Stimulated activated naive B cell treated with anti-CD40 and anti-IgM and Interleukin-4, amounts not matched to agents 10 μg/mL and 1 μg/mL and 100 μg/mL, for 72 hours (primary cell): ENCODE results near the gene KDM4D.

Experiments used
- ATAC-seq, 2 donors: fragments of 150-1000 bp; cut with Tn5 transposase; replicated peaks; 2 replicates each; pipeline ENCODE4 v1.10.0; 2021; ENCODE audit warnings: moderate library complexity in 1 of 2
- DNase-seq: peaks from one replicate; pipeline ENCODE4 v3.0.0; 2021
- H3K27ac Mint-ChIP-seq: one replicate; pipeline ENCODE4 v1.8.0; 2022; ENCODE audit warnings: mild to moderate bottlenecking, mixed read lengths
- H3K27me3 Mint-ChIP-seq, 2 donors: one replicate each; pipeline ENCODE4 v1.8.0; 2022; ENCODE audit warnings: mixed read lengths in 2 of 2
- H3K36me3 Mint-ChIP-seq, 2 donors: one replicate each; pipeline ENCODE4 v1.8.0; 2022; ENCODE audit warnings: mixed read lengths in 2 of 2, mild to moderate bottlenecking in 1 of 2
- H3K4me1 Mint-ChIP-seq, 2 donors: one replicate each; pipeline ENCODE4 v1.8.0; 2022; ENCODE audit warnings: mixed read lengths in 2 of 2, mild to moderate bottlenecking in 1 of 2
- H3K4me3 Mint-ChIP-seq, 2 donors: one replicate each; pipeline ENCODE4 v1.8.0; 2022; ENCODE audit warnings: mild to moderate bottlenecking in 2 of 2, mixed read lengths in 2 of 2, moderate library complexity in 1 of 2
- H3K9me3 Mint-ChIP-seq, 2 donors: one replicate each; pipeline ENCODE4 v1.8.0; 2022; ENCODE audit warnings: mixed read lengths in 2 of 2, mild to moderate bottlenecking in 1 of 2

KDM4D gene

GRCh38 chr11:94938095-94939055 lies 35.1 kb upstream of the KDM4D start:
- ATAC-seq (no peak), DNase-seq (no peak)
- Mint-ChIP-seq H3K4me1 (peaks cover 0 to 10% of the 10 kb centered on the region in 2 donors), H3K36me3 (no peaks in the 10 kb centered on the region), H3K4me3 (no peak overlapping the region), H3K27me3 (peaks cover 0 to 2% of the 10 kb centered on the region in 2 donors), H3K9me3 (peaks cover under 1 to 2% of the 10 kb centered on the region in 2 donors), H3K27ac (no peak overlapping the region)

DNA sequence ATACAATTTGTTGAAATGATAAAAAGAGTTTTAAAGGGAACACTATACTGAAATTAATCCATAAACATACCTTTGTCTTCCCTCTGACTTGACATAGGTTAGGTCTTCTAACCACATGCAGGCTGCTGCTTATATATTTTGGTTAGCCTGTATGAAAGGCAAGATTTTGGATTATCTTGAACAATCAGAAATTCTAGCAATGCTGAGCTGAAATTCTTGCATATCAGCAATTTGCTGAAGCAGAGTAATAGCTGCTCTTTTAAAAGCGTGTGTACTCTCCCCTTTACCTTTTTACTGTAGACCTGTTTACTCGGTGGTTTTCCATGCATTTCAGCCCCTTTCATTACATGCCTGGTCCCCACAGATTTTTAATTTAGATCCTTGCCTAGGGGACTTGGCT lies 34.2 kb upstream of the KDM4D start:
- H3K27ac Mint-ChIP-seq = no peak overlapping the region
- peaks cover 5% of the 10 kb centered on the region in 2 donors for H3K27me3 Mint-ChIP-seq
- peaks cover 2 to 4% of the 10 kb centered on the region in 2 donors for H3K9me3 Mint-ChIP-seq
- ATAC-seq (no peak), DNase-seq (no peak)
- H3K36me3 Mint-ChIP-seq = no peaks in the 10 kb centered on the region
- no peak overlapping the region for H3K4me3 Mint-ChIP-seq
- peaks cover 0 to 2% of the 10 kb centered on the region in 2 donors for H3K4me1 Mint-ChIP-seq

DNA sequence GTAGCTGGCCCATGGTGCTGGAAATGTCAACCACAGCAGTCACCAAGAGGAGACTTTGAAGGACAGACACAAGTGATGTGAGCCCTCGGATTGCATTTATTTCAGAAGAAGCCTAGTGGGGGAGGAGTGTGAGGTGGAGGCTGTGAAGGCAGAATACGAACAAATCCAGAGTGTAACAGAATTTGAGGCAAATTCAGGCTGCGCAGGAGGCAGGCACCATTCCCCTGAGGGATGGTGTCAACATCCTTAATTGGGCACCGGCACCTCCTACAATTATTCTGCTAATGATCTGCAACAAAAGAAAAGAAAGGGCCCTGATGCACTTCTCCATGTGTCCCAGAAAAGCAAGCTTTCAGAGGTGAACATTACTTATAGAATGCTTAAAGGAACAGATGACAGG lies 32.4 kb upstream of the KDM4D start:
- Mint-ChIP-seq H3K27ac (no peak overlapping the region), H3K4me1 (no peaks in the 10 kb centered on the region), H3K36me3 (no peaks in the 10 kb centered on the region), H3K9me3 (peaks cover 2 to 4% of the 10 kb centered on the region in 2 donors), H3K4me3 (no peak overlapping the region), H3K27me3 (peaks cover 5% of the 10 kb centered on the region in 2 donors)
- DNase-seq (no peak), ATAC-seq (no peak)

DNA sequence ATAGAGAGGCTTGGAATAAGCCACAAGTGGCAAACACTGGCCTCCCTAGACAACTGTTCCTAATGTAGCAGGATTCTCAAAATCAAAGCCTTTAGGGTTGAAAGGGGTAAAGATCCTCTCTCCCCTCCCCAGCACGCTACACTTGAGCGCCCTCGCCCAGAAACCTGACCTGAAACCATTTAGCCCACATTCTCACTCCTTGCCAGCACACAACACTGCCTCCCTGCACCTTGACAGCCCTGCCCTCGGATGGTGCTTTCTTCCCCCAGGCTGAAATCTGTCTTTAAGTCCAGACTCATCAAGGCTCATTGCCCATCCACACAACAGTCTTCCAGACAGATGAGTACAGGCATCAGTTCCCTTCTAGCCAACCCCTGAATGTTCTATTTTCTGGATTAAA lies 26.7 kb upstream of the KDM4D start:
- peaks cover 2 to 4% of the 10 kb centered on the region in 2 donors for H3K9me3 Mint-ChIP-seq
- ATAC-seq = no peak
- H3K4me1 Mint-ChIP-seq = peaks cover 10 to 16% of the 10 kb centered on the region in 2 donors
- no peak overlapping the region for H3K4me3 Mint-ChIP-seq
- DNase-seq = no peak
- peaks cover 5 to 8% of the 10 kb centered on the region in 2 donors for H3K27me3 Mint-ChIP-seq
- no peak overlapping the region for H3K27ac Mint-ChIP-seq
- H3K36me3 Mint-ChIP-seq = no peaks in the 10 kb centered on the region

DNA sequence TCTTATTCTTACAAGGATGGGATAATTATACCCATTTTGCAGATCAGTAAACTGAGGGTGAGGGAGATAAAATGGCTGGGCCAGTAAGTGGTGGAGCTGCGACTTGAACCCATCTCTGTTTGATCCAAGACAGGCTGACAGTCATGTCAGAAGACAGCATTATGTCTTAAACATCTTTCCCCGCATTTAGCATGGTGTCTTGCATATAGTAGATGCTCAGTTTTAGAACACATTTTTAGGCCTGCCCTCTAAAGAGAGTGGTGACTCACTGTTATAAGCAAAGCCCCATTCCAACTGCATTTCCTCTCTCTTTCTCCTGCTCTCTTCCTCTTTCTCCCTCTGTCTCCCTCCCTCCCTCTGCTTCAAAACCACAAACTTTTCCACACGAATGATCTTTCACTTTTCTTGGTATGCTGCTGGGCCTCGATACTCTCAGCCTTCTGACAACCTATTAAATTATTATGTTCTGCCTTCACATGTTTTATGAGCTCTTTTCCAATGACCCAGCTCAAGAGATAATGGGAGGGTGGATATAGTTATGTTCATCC lies 25.4 kb upstream of the KDM4D start:
- Mint-ChIP-seq H3K36me3 (no peaks in the 10 kb centered on the region), H3K27me3 (peaks cover 5 to 8% of the 10 kb centered on the region in 2 donors), H3K4me3 (no peak overlapping the region), H3K9me3 (peaks cover 2 to 4% of the 10 kb centered on the region in 2 donors), H3K4me1 (peaks cover 10 to 16% of the 10 kb centered on the region in 2 donors), H3K27ac (no peak overlapping the region)
- no peak for ATAC-seq
- no peak for DNase-seq

- DNase-seq (no peak), ATAC-seq (no peak)
- Mint-ChIP-seq H3K27ac (no peak overlapping the region), H3K4me1 (no peaks in the 10 kb centered on the region), H3K9me3 (no peaks in the 10 kb centered on the region), H3K36me3 (peaks cover 1 to 3% of the 10 kb centered on the region in 2 donors), H3K27me3 (peaks cover 0 to 4% of the 10 kb centered on the region in 2 donors), H3K4me3 (no peak overlapping the region)
These were observed 18.8 kb upstream of the KDM4D start for GRCh38 chr11:94954753-94955152.

- no peaks in the 10 kb centered on the region for H3K27me3 Mint-ChIP-seq
- no peaks in the 10 kb centered on the region for H3K4me1 Mint-ChIP-seq
- no peaks in the 10 kb centered on the region for H3K9me3 Mint-ChIP-seq
- no peak overlapping the region for H3K4me3 Mint-ChIP-seq
- DNase-seq (no peak), ATAC-seq (no peak)
- peaks cover 5 to 14% of the 10 kb centered on the region in 2 donors for H3K36me3 Mint-ChIP-seq
- H3K27ac Mint-ChIP-seq = no peak overlapping the region
These were observed 16.5 kb upstream of the KDM4D start for GRCh38 chr11:94956963-94957362.

DNA sequence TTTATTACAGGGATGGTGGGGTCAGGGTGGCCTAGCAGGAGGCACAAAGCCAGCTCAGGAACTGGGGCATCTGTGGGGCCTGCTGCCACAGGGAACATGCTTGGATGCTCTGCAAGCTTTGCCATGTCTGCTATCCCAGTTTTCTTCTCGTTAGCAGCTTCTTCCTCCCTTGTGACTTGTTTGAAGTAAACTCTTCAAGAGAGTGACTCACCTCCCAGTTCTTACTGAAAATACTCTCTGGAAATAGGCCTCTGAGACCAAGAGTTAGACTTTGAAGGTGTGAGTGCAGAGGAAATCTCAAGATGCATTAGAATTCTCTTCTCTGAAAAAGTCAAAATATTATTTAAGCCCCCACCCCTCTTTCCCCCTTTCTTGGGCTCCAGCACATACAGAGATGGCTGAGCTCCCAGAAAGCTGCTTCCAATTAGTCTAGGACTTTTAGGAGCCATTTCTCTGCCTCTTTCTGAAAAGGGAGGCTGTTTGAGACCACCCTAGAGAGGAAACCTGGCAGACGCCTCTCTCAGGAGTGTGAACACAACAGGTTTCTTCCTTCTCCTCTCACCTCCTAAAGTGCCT lies 15.3 kb upstream of the KDM4D start:
- no peaks in the 10 kb centered on the region for H3K9me3 Mint-ChIP-seq
- no peak for DNase-seq
- H3K27me3 Mint-ChIP-seq = no peaks in the 10 kb centered on the region
- ATAC-seq = no peak
- H3K27ac Mint-ChIP-seq = no peak overlapping the region
- no peaks in the 10 kb centered on the region for H3K4me1 Mint-ChIP-seq
- H3K4me3 Mint-ChIP-seq = no peak overlapping the region
- H3K36me3 Mint-ChIP-seq = peaks cover 6 to 15% of the 10 kb centered on the region in 2 donors

GRCh38 chr11:94959179-94959578 lies 14.3 kb upstream of the KDM4D start:
- no peak for DNase-seq
- H3K9me3 Mint-ChIP-seq = no peaks in the 10 kb centered on the region
- no peaks in the 10 kb centered on the region for H3K27me3 Mint-ChIP-seq
- ATAC-seq = no peak
- no peaks in the 10 kb centered on the region for H3K4me1 Mint-ChIP-seq
- H3K4me3 Mint-ChIP-seq = no peak overlapping the region
- peaks cover 8 to 19% of the 10 kb centered on the region in 2 donors for H3K36me3 Mint-ChIP-seq
- H3K27ac Mint-ChIP-seq = peak overlapping the region; percentile 69

- DNase-seq (no peak), ATAC-seq (no peak)
- H3K4me1 Mint-ChIP-seq = peaks cover 0 to 3% of the 10 kb centered on the region in 2 donors
- no peak overlapping the region for H3K27ac Mint-ChIP-seq
- H3K4me3 Mint-ChIP-seq = no peak overlapping the region
- no peaks in the 10 kb centered on the region for H3K9me3 Mint-ChIP-seq
- peaks cover 12 to 30% of the 10 kb centered on the region in 2 donors for H3K36me3 Mint-ChIP-seq
- no peaks in the 10 kb centered on the region for H3K27me3 Mint-ChIP-seq
These were observed 13.0 kb upstream of the KDM4D start for GRCh38 chr11:94960488-94960887.

DNA sequence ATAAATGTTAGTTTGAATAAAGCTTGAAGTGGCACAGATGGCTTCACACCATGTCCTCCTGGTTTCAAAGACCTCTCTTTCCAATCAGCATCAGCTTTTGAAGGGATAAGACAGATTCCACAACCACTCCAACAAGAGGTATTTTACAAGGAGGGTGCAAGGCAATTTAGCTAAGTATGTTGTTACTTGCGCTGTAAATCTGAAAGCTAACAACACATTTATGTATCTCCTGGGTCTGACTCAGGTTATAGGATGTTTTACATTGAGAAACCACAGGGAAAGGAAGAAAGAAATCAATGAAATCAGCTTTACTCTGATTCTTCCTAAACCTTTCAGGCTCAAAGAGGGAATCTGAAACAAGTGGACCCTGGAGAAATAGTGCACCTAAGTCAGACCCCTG lies 12.3 kb upstream of the KDM4D start:
- Mint-ChIP-seq H3K27me3 (no peaks in the 10 kb centered on the region), H3K4me3 (no peak overlapping the region), H3K4me1 (peaks cover 0 to 5% of the 10 kb centered on the region in 2 donors), H3K9me3 (no peaks in the 10 kb centered on the region), H3K36me3 (peaks cover 14 to 38% of the 10 kb centered on the region in 2 donors), H3K27ac (no peak overlapping the region)
- DNase-seq (no peak), ATAC-seq (no peak)

GRCh38 chr11:94964934-94965333 lies 8.6 kb upstream of the KDM4D start:
- peak in 1 of 2 donors; percentile 33 for ATAC-seq

GRCh38 chr11:94968334-94968958 lies 5.1 kb upstream of the KDM4D start:
- no peak overlapping the region for H3K27ac Mint-ChIP-seq
- DNase-seq = no peak
- H3K4me3 Mint-ChIP-seq = no peak overlapping the region
- ATAC-seq = no peak
- peaks cover 29 to 49% of the 10 kb centered on the region in 2 donors for H3K36me3 Mint-ChIP-seq
- H3K4me1 Mint-ChIP-seq = peaks cover 12 to 16% of the 10 kb centered on the region in 2 donors
- no peaks in the 10 kb centered on the region for H3K27me3 Mint-ChIP-seq
- H3K9me3 Mint-ChIP-seq = no peaks in the 10 kb centered on the region

More at GRCh38 chr11:94964934-94965333, 8.6 kb upstream of the KDM4D start:
- Mint-ChIP-seq H3K36me3 (peaks cover 30 to 53% of the 10 kb centered on the region in 2 donors), H3K9me3 (no peaks in the 10 kb centered on the region), H3K4me3 (no peak overlapping the region), H3K27ac (no peak overlapping the region), H3K4me1 (peaks cover 6 to 9% of the 10 kb centered on the region in 2 donors), H3K27me3 (no peaks in the 10 kb centered on the region)
- DNase-seq = no peak

- H3K4me1 Mint-ChIP-seq = peaks cover 7 to 24% of the 10 kb centered on the region in 2 donors
- H3K36me3 Mint-ChIP-seq = peaks cover 26 to 30% of the 10 kb centered on the region in 2 donors
- H3K4me3 Mint-ChIP-seq = peak overlapping the region; percentile 91 to 94
- no peaks in the 10 kb centered on the region for H3K27me3 Mint-ChIP-seq
- DNase-seq = no peak
- ATAC-seq = no peak
- no peaks in the 10 kb centered on the region for H3K9me3 Mint-ChIP-seq
- H3K27ac Mint-ChIP-seq = peak overlapping the region; percentile 65
These were observed 810 bp upstream of the KDM4D start for GRCh38 chr11:94972700-94973098.
